Astrocyte (in vitro differentiated cells and primary cell): ENCODE results near the gene INAFM2.

Experiments used
- EZH2 ChIP-seq: IDR thresholded peaks from 2 replicates; pipeline ENCODE4 v1.6.1; 2012; ENCODE audit warnings: mild to moderate bottlenecking, low read length, inconsistent platforms; ENCODE audit not compliant: insufficient read depth
- TF ChIP-seq, protein P1 (sequence below): IDR thresholded peaks from 2 replicates; pipeline ENCODE4 v1.5.1; 2011; ENCODE audit warnings: low read depth, mild to moderate bottlenecking, inconsistent platforms, low read length, moderate library complexity; ENCODE audit not compliant: insufficient read depth

GRCh38 chr15:40310993-40311392 is 12.5 kb upstream of the INAFM2 start:
- TF ChIP-seq, protein P1, sequence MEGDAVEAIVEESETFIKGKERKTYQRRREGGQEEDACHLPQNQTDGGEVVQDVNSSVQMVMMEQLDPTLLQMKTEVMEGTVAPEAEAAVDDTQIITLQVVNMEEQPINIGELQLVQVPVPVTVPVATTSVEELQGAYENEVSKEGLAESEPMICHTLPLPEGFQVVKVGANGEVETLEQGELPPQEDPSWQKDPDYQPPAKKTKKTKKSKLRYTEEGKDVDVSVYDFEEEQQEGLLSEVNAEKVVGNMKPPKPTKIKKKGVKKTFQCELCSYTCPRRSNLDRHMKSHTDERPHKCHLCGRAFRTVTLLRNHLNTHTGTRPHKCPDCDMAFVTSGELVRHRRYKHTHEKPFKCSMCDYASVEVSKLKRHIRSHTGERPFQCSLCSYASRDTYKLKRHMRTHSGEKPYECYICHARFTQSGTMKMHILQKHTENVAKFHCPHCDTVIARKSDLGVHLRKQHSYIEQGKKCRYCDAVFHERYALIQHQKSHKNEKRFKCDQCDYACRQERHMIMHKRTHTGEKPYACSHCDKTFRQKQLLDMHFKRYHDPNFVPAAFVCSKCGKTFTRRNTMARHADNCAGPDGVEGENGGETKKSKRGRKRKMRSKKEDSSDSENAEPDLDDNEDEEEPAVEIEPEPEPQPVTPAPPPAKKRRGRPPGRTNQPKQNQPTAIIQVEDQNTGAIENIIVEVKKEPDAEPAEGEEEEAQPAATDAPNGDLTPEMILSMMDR, result no peak
- TF ChIP-seq EZH2, result no peak
